Mesenteric fat pad (tissue), 1 donor: ENCODE results near the gene GABBR2. TPM values are rescaled to one million over a fixed set of nuclear protein-coding genes. Genes with fewer than 3 reads are reported as not detected.

Experiments
- DNase-seq: peaks from one replicate; pipeline ENCODE4 v3.0.0-alpha.2; 2020; ENCODE audit warnings: low spot score
- total RNA-seq: library from RNA; stranded (reverse); fragmentation: NEBNext Ultra II Directional; extraction: Animal tissue kit (Norgen Biotek cat#: 25700); gene quantifications from one replicate; pipeline ENCODE4 v1.2.1, GENCODE V29; 2021
- donor health status: DM: yes; HTN: yes; CAD: no.

GABBR2 gene
- total RNA-seq, 1 donor from 2014 or later, result not detected

DNA sequence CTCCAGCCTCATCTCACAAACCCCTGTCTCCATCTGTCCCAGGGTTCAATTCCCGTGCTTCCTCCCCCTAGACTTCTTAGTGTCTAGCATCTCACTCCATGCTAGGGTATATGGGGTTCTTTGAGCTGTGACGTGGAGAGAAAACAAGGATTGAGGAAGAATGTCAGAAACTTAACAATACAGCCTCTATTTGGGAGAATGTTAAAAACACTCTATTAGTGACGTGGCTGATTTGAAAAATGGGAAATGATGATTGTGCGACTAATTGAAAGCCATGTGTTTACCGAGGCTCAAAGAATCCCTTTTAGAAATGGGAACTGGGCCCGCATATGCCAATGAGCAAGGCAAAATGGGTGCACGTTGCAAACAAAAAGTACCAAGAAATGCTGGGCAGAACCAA, 380.6 kb downstream of the GABBR2 start:
- no peak for DNase-seq

- DNase-seq, result no peak
Measured at GRCh38 chr9:98327249-98327561, 381.5 kb downstream of the GABBR2 start.

GRCh38 chr9:98326459-98327248, 382.1 kb downstream of the GABBR2 start:
- no peak for DNase-seq

DNA sequence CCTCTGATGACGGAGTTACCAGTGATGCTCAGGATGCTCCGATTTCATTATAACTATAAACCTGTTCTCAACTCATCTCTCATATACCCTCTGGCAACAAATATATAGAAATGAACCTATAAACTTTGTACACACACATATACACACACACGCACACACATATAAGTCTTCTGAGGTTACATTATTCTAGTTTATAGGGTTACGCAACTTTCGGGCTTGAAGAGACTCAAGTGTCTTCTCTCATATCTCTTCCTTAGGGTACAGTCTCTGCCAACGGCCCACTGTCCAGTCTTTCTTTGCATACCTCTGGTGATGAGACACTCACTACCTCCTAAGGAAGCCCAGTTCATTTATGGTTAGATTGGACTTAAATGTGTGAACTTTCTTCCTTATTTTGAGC, 383.9 kb downstream of the GABBR2 start:
- no peak for DNase-seq

- peak; percentile 43 for DNase-seq
Measured at GRCh38 chr9:98323831-98324135, 385.0 kb downstream of the GABBR2 start.

GRCh38 chr9:98323051-98323830, 385.5 kb downstream of the GABBR2 start:
- DNase-seq, result peak; percentile 77

GRCh38 chr9:98321269-98321668, 387.5 kb downstream of the GABBR2 start:
- DNase-seq, result peak; percentile 85

- DNase-seq, result peak; percentile 53
Measured at GRCh38 chr9:98318834-98319478, 389.8 kb downstream of the GABBR2 start.

DNA sequence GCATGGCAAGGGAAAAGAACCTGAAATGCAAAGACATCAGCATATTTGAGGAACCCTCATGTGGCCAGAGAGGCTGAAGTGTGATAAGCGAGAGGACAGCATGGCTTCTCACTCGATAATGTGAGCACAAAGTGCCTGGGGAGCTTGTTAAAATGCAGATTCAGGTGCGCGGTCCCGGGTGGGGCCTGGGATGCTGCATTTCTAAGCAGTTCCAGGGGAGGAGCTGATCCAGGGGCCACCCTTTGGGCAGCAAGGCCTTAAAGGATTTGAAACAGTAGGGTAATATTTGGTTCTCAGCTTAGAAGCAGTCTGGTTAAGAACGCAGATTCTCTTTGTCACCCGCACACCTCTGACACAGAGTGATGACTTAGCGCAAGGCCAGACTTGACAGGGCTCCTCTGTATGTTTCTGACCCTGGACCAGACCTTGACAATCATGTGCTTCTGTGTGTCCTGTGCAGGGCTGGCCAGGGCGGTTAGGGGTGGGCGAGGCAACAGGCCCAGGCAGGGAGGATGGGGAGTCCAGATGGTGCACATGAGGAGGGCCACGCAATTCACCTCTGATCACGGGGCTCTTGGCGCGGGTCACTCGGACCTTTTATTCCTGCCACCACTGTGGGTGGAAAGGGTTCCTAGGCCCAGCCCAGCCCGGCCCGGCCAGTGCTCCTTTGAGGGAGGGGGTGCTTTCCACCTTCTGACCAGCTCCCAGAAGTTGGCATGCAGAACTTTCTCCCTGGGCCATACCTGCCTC, 390.5 kb downstream of the GABBR2 start:
- DNase-seq, result peak; percentile 76

GRCh38 chr9:98317134-98317857, 391.4 kb downstream of the GABBR2 start:
- DNase-seq, result peak; percentile 81

GRCh38 chr9:98316445-98317133, 392.1 kb downstream of the GABBR2 start:
- DNase-seq, result peak; percentile 26

DNA sequence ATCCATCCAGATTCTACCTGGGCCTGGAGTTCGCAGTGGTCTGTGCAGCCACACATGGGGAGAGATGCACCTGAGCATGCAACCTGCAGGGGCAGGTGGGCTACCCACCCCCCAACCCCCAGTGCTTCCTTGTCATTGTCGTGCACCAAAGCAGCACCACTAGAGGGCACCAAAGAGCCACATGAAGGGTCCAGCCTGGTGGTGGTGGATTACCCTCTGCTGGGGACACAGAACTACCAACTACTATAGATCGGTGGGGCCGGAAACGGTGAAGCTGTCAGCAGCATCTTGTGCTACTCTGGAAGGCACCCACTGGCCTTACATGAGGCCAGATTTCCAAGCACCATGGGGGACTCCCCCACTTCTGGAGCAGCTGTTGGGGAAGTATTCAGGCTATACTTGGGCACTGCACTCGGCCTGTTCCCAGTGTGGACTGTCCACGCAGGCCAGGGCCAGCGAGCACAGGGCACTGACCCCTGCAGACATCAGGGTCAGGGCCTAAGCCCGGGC, 393.1 kb downstream of the GABBR2 start:
- peak; percentile 80 for DNase-seq

DNA sequence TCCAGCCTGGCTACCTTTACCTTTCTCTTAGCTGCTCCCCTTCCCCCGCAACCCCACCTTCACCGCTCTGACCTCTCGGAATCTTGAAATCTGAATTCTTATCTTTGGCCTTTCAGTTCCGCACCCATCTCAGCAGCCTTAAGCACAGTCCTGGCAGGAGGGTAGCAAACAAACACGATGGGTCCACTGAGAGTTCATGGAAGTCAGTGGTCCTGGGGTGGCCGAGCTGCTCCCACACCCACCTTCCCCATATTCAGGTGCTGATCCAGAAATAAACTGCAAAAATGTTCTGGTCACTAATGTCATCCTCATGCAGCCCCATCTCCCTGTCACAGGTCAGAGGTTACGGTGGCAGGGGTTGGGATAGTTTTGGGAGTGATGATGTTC, 393.7 kb downstream of the GABBR2 start:
- DNase-seq, result no peak

DNA sequence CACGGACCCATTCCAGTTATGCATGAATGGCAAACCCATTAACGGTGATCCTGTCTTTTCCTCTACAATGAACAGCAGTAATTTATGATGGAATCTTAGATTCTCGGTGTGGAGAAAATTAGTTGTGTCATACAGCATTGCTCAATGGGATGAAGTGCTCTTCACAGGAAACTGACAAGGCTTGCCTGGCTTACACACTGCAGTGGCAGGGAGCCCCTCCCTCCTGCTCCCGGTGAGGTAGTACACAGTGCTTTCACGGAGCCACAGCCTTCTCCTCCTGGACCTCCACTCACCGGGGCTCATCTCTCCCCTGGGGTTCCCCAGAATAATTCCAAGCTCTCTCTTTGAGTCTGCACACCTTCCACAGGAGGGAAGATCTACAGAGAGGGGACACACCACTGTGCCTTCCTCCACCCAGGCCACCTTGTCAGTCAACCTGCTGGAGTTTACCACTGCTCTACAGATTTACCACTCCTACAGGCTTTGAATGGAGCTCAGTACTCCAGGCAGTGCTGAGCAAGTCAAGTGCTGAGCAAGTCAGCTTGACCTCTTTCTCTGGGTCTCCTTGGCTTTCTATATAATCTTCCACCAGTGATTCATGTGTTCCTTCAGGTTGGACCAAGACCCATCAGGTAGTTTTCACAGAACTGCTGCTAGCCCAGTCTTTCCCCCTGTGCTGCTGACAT, 394.2 kb downstream of the GABBR2 start:
- peak; percentile 33 for DNase-seq

GRCh38 chr9:98312365-98312764, 396.4 kb downstream of the GABBR2 start:
- no peak for DNase-seq

- DNase-seq, result no peak
Measured at GRCh38 chr9:98311541-98311940, 397.2 kb downstream of the GABBR2 start.

GRCh38 chr9:98310752-98311392, 397.9 kb downstream of the GABBR2 start:
- DNase-seq, result peak; percentile 18

DNA sequence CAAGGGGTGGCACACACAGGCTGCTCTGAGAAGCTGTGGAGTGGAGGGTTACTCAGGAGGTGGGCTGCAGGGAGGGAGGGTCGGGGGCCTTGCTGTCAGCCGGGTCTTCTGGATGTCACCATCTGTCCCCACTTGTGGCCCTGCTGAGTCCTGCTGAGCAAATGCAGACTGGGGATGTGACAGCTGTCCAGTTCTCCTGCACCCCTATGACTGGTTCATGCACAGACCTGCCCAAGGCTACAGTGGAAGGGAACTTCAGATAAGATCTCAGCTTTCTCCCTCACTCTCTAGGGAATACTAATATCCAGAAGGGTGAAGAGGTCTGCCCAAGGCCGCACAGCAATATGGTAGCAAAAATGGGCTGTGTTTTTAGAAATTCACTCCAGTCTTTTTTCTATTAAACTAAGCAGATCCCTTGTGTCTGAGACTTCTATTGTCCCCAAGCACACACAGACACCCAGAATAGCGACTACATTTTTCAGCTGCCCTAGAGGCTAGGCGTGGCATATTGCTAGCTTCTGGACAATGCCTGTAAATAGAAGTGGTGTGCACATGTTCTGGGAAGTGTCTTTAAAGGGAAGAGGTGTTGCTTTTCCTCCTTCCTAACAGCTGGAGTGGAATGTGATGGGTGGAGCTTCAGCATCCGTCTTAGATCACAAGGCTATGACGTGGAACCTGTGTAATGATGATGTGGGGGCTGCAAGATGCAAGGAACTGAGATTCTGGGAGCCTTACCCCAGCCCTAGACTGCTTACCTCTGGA, 402.2 kb downstream of the GABBR2 start:
- no peak for DNase-seq
